ENCODE measurements around the gene TGFBR3.

The TGFBR3 gene

GRCh38 chr1:91764471-91765115 is 121.4 kb downstream of the TGFBR3 start:
- DNase-seq (ENCODE audit: low read depth in 3 of 3, low spot score in 1 of 3), result no peak

GRCh38 chr1:91763252-91763651 is 122.7 kb downstream of the TGFBR3 start:
- DNase-seq (ENCODE audit: low read depth in 3 of 3, low spot score in 1 of 3), result no peak

- no peak for DNase-seq (ENCODE audit: low read depth in 3 of 3, low spot score in 1 of 3)
Observed at GRCh38 chr1:91761295-91761721, 124.6 kb downstream of the TGFBR3 start.

- DNase-seq (ENCODE audit: low read depth in 3 of 3, low spot score in 1 of 3), result no peak
Observed at GRCh38 chr1:91760512-91760911, 125.4 kb downstream of the TGFBR3 start.

GRCh38 chr1:91759076-91759475 is 126.9 kb downstream of the TGFBR3 start:
- no peak for DNase-seq (ENCODE audit: low read depth in 3 of 3, low spot score in 1 of 3)

- no peak for DNase-seq (ENCODE audit: low read depth in 3 of 3, low spot score in 1 of 3)
Observed at GRCh38 chr1:91757763-91758460, 128.0 kb downstream of the TGFBR3 start.

- no peak for DNase-seq (ENCODE audit: low read depth in 3 of 3, low spot score in 1 of 3)
Observed at GRCh38 chr1:91755702-91756287, 130.2 kb downstream of the TGFBR3 start.

GRCh38 chr1:91754816-91755580 is 131.0 kb downstream of the TGFBR3 start:
- DNase-seq (ENCODE audit: low read depth in 3 of 3, low spot score in 1 of 3), result no peak

GRCh38 chr1:91754348-91754747 is 131.6 kb downstream of the TGFBR3 start:
- no peak for DNase-seq (ENCODE audit: low read depth in 3 of 3, low spot score in 1 of 3)

GRCh38 chr1:91753878-91754277 is 132.1 kb downstream of the TGFBR3 start:
- no peak for DNase-seq (ENCODE audit: low read depth in 3 of 3, low spot score in 1 of 3)

GRCh38 chr1:91752324-91752723 is 133.6 kb downstream of the TGFBR3 start:
- DNase-seq (ENCODE audit: low read depth in 3 of 3, low spot score in 1 of 3), result no peak

- DNase-seq (ENCODE audit: low read depth in 3 of 3, low spot score in 1 of 3), result no peak
Observed at GRCh38 chr1:91751275-91751674, 134.7 kb downstream of the TGFBR3 start.

GRCh38 chr1:91750398-91750996 is 135.5 kb downstream of the TGFBR3 start:
- no peak for DNase-seq (ENCODE audit: low read depth in 3 of 3, low spot score in 1 of 3)

GRCh38 chr1:91749788-91750231 is 136.1 kb downstream of the TGFBR3 start:
- no peak for DNase-seq (ENCODE audit: low read depth in 3 of 3, low spot score in 1 of 3)

GRCh38 chr1:91747666-91748065 is 138.3 kb downstream of the TGFBR3 start:
- no peak for DNase-seq (ENCODE audit: low read depth in 3 of 3, low spot score in 1 of 3)

GRCh38 chr1:91746728-91747338 is 139.1 kb downstream of the TGFBR3 start:
- no peak for DNase-seq (ENCODE audit: low read depth in 3 of 3, low spot score in 1 of 3)

GRCh38 chr1:91745640-91746373 is 140.1 kb downstream of the TGFBR3 start:
- DNase-seq (ENCODE audit: low read depth in 3 of 3, low spot score in 1 of 3), result no peak

- no peak for DNase-seq (ENCODE audit: low read depth in 3 of 3, low spot score in 1 of 3)
Observed at GRCh38 chr1:91744953-91745639, 140.9 kb downstream of the TGFBR3 start.

GRCh38 chr1:91742848-91743292 is 143.1 kb downstream of the TGFBR3 start:
- DNase-seq (ENCODE audit: low read depth in 3 of 3, low spot score in 1 of 3), result no peak
